WTC11 (cell line): Measurements from ENCODE around the gene TM9SF4.

ENCODE experiments used
- AR ChIP-seq: fragments of 250-450 bp; sonication (Bioruptor Pico); IDR thresholded peaks from 2 replicates; pipeline ENCODE4 v1.9.0; 2021; ENCODE audit warnings: mild to moderate bottlenecking
- CTCF ChIP-seq: fragments of 200-600 bp; IDR thresholded peaks from 2 replicates; pipeline ENCODE4 v1.8.0; 2022; ENCODE audit warnings: antibody characterized with exemption
- E2F1 ChIP-seq: sonication (generic); formaldehyde crosslinking; IDR thresholded peaks from 2 replicates; pipeline ENCODE4 v1.8.0; 2022; ENCODE audit warnings: mild to moderate bottlenecking, missing genetic modification reagents
- E2F5 ChIP-seq: sonication (generic); formaldehyde crosslinking; IDR thresholded peaks from 2 replicates; pipeline ENCODE4 v1.8.1; 2022; ENCODE audit warnings: mild to moderate bottlenecking, moderate library complexity, missing genetic modification reagents
- ESRRA ChIP-seq: sonication (generic); formaldehyde crosslinking; IDR thresholded peaks from 2 replicates; pipeline ENCODE4 v1.8.1; 2022; ENCODE audit warnings: mild to moderate bottlenecking, missing genetic modification reagents, borderline replicate concordance
- FOXP1 ChIP-seq: sonication (generic); formaldehyde crosslinking; IDR thresholded peaks from 2 replicates; pipeline ENCODE4 v1.8.0; 2022; ENCODE audit warnings: missing genetic modification reagents, mild to moderate bottlenecking, moderate library complexity, borderline replicate concordance
- KAT7 ChIP-seq: sonication (generic); formaldehyde crosslinking; IDR thresholded peaks from 2 replicates; pipeline ENCODE4 v1.8.1; 2023; ENCODE audit warnings: missing genetic modification reagents, mild to moderate bottlenecking, borderline replicate concordance
- SP1 ChIP-seq: sonication (generic); formaldehyde crosslinking; conservative IDR thresholded peaks from 2 replicates; pipeline ENCODE4 v1.8.1; 2022; ENCODE audit warnings: missing genetic modification reagents
- TCF7 ChIP-seq: sonication (generic); formaldehyde crosslinking; IDR thresholded peaks from 2 replicates; pipeline ENCODE4 v1.8.0; 2022; ENCODE audit warnings: mild to moderate bottlenecking, low read depth, missing genetic modification reagents, moderate library complexity
- USF2 ChIP-seq: sonication (generic); formaldehyde crosslinking; IDR thresholded peaks from 2 replicates; pipeline ENCODE4 v1.8.1; 2023; ENCODE audit warnings: mild to moderate bottlenecking, missing genetic modification reagents, moderate library complexity
- ZMAT4 ChIP-seq: fragments of 250-450 bp; sonication (Bioruptor Pico); IDR thresholded peaks from 2 replicates; pipeline ENCODE4 v1.9.0; 2021; ENCODE audit warnings: mild to moderate bottlenecking
- ZNF512 ChIP-seq: sonication (generic); formaldehyde crosslinking; IDR thresholded peaks from 2 replicates; pipeline ENCODE4 v1.8.1; 2022; ENCODE audit warnings: missing genetic modification reagents, borderline replicate concordance

GRCh38 chr20:32138921-32139320 is 29.4 kb downstream of the TM9SF4 start:
- TF ChIP-seq ESRRA (CRISPR knock-in tag), result no peak
- TF ChIP-seq CTCF, result no peak
- TF ChIP-seq E2F5 (CRISPR knock-in tag), result no peak
- TF ChIP-seq E2F1 (CRISPR knock-in tag), result no peak
- no peak for TF ChIP-seq FOXP1 (CRISPR knock-in tag)
- TF ChIP-seq USF2, result no peak
- TF ChIP-seq ZNF512 (CRISPR knock-in tag), result no peak
- no peak for TF ChIP-seq ZMAT4
- no peak for TF ChIP-seq AR (CRISPR knock-in tag)
- no peak for TF ChIP-seq SP1 (CRISPR knock-in tag)
- no peak for TF ChIP-seq KAT7 (CRISPR knock-in tag)
- no peak for TF ChIP-seq TCF7 (CRISPR knock-in tag)
